Transverse colon (tissue), 4 donors: ENCODE results near the gene ATP11A. TPM values are rescaled to one million over a fixed set of nuclear protein-coding genes. Genes with fewer than 3 reads are reported as not detected.

ENCODE experiments used
- DNase-seq: peaks from one replicate; pipeline ENCODE4 v3.0.0-alpha.2; 2019
- H3K27ac ChIP-seq, 4 donors: fragments of 200-600 bp; sonication (generic); 2 replicates each; pipeline ENCODE4 v1.5.1; 2016 to 2018; ENCODE audit warnings: inconsistent platforms in 4 of 4
- H3K27me3 ChIP-seq: fragments of 200-600 bp; sonication (generic); 2 replicates; pipeline ENCODE4 v1.5.1; 2017; ENCODE audit warnings: inconsistent platforms
- H3K36me3 ChIP-seq, 4 donors: fragments of 200-600 bp; sonication (generic); 2 replicates each; pipeline ENCODE4 v1.5.1; 2017 to 2019; ENCODE audit warnings: inconsistent platforms in 4 of 4
- H3K4me1 ChIP-seq, 4 donors: fragments of 200-600 bp; sonication (generic); 2 replicates each; pipeline ENCODE4 v1.5.1; 2017 to 2020; ENCODE audit warnings: inconsistent platforms in 4 of 4
- H3K4me3 ChIP-seq, 4 donors: fragments of 200-600 bp; sonication (generic); 1 replicate in 1 of 4; 2 replicates in 3 of 4; pipeline versions ENCODE4 v1.5.1 to v1.6.1; 2017 to 2019; ENCODE audit warnings: inconsistent platforms in 4 of 4
- H3K9me3 ChIP-seq, 2 donors: fragments of 200-600 bp; sonication (generic); 2 replicates each; pipeline ENCODE4 v1.5.1; 2017 to 2019; ENCODE audit warnings: inconsistent platforms in 2 of 2
- CTCF ChIP-seq, 5 experiments: fragments of 200-600 bp in 3 of 5; fragments of 450-650 bp in 2 of 5; sonication (generic) in 3 of 5; IDR thresholded peaks; 1 replicate in 2 of 5; 2 replicates in 3 of 5; pipeline ENCODE4 v1.5.1; 2016 to 2017; ENCODE audit warnings: antibody characterized with exemption in 5 of 5, inconsistent platforms in 3 of 5, mild to moderate bottlenecking in 2 of 5, moderate library complexity in 1 of 5
- EP300 ChIP-seq: sonication (generic); formaldehyde crosslinking; IDR thresholded peaks from one replicate; pipeline ENCODE4 v1.6.1; 2017; ENCODE audit warnings: antibody characterized with exemption, low read depth
- POLR2A ChIP-seq: fragments of 450-650 bp; IDR thresholded peaks from one replicate; pipeline ENCODE4 v1.6.1; 2016; ENCODE audit warnings: antibody characterized with exemption, mild to moderate bottlenecking, moderate library complexity
- POLR2AphosphoS5 ChIP-seq, 3 donors: sonication (generic); formaldehyde crosslinking; IDR thresholded peaks; one replicate each; pipeline ENCODE4 v1.6.1; 2016; ENCODE audit warnings: antibody characterized with exemption in 3 of 3
- WGBS, 2 donors: methylation state at CpG; one replicate each; pipeline ENCODE4 v1.1.5; 2018; ENCODE audit warnings: low coverage in 1 of 2; 5-methylcytosine and 5-hydroxymethylcytosine counted together
- in situ Hi-C, 4 donors: fragments of 200-750 bp; cut with MboI; loops; one replicate each; pipeline versions ENCODE4 v1.15.0 to v1.15.1; 2017; ENCODE audit warnings: low sequenced_read_pairs in 3 of 4, low pct_ligation_motif_present in 1 of 4, low pct_unique_long_range_greater_than_20kb in 1 of 4
- intact Hi-C: fragments of 100-400 bp; cut with DNase I; formaldehyde crosslinking; loops from one replicate; pipeline ENCODE4 v1.15.1; 2023; ENCODE audit warnings: low total_unique reads
- total RNA-seq, 4 donors: library from RNA; depleted of rRNA; stranded (reverse); fragments of >200 nt; gene quantifications; one replicate each; pipeline ENCODE4 v1.1.0, GENCODE V29; 2016

ATP11A gene
- total RNA-seq, 4 donors from 2014 or later = 10.2 to 17.5 (median 13.3) TPM

DNA sequence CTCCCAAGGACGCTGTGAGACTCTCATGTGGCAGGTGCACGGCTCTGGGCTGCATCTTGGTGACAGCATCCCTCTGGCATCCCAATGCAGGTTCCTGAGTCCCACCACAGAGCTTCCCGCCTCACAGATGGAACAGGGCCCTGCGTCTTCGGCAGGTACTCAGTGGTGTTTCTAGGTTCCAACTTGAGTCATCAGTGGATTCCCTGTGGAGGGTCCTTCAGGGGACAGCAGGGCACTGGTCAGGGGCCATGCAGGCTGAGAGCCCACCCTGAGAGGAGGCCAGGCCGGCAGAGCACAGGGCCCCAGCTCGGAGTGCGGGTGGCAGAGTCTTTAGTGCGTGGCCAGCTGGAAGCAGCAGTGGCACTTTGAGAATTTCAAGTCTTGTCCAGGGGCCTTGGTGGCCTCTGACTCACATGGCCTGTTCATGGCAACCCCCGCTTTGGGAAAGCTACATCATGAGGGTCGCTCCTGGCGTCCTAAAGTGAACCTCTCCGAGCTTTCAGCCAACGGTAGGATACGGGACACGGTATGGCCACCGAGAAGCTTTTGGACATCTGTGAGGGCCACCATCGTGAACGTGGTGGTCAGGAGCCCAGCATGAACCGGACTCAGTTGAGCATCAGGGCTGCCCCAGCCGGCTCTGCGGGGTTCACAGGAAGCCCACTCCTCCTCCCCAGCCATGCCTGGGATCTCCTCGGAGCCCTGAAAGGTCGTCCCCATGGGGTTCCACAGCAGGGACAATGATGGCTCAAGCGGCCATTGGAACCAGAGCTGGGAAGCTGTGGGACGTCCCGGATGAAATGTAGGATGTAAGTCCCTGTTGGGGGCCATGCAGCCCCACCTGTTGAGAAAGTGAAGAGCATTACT, 207.1 kb downstream of the ATP11A start:
- intact Hi-C loops = no loop called here
- Histone ChIP-seq H3K4me1 (peaks cover 8 to 31% (median 28%) of the 10 kb centered on the region in 4 donors), H3K27me3 (peaks cover 24% of the 10 kb centered on the region), H3K4me3 (no peak overlapping the region), H3K27ac (no peak overlapping the region), H3K9me3 (no peaks in the 10 kb centered on the region), H3K36me3 (no peaks in the 10 kb centered on the region)
- in situ Hi-C loops = no loop called here
- TF ChIP-seq CTCF (IDR thresholded peaks at IDR 0.05) (no peak), POLR2A (no peak), EP300 (no peak), POLR2AphosphoS5 (IDR thresholded peaks at IDR 0.05) (no peak)
- 88% methylated on average over 23 of the region's 27 CpGs; no CpG with 5 or more reads in 1 of the 2 donors for WGBS, 2 donors
- DNase-seq = no peak

DNA sequence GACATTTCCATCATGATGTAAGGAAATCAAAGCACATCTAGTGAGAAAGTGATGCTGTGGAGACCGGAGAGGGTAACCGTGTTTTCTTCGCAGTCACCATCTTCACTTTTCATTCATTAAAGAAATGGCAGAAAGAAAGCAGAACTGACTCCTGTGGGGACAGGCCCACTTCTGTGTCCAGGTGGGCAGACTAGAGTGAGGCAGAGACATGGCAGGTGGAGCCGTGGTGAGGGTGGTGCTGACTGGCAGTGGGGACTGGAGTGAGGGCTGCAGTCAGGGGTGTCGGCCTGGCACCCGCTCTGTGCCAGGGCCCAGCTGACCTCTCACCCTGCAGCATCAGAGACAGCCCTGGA, 207.7 kb downstream of the ATP11A start:
- in situ Hi-C loops = no loop called here
- Histone ChIP-seq H3K9me3 (no peaks in the 10 kb centered on the region), H3K4me1 (peaks cover 8 to 30% (median 24%) of the 10 kb centered on the region in 4 donors), H3K27me3 (peaks cover 24% of the 10 kb centered on the region), H3K4me3 (no peak overlapping the region), H3K36me3 (no peaks in the 10 kb centered on the region), H3K27ac (no peak overlapping the region)
- intact Hi-C loops = no loop called here
- 80 to 86% methylated on average over 3 to 6 of the region's 6 CpGs for WGBS, 2 donors
- no peak for DNase-seq
- TF ChIP-seq POLR2A = no peak
- TF ChIP-seq EP300 = no peak

GRCh38 chr13:112897956-112898620, 208.2 kb downstream of the ATP11A start:
- no peak for DNase-seq
- Histone ChIP-seq H3K4me3 (no peak overlapping the region), H3K27me3 (peaks cover 24% of the 10 kb centered on the region), H3K36me3 (no peaks in the 10 kb centered on the region), H3K4me1 (peaks cover 8 to 25% (median 19%) of the 10 kb centered on the region in 4 donors), H3K9me3 (no peaks in the 10 kb centered on the region), H3K27ac (no peak overlapping the region)
- WGBS, 2 donors = 92% methylated on average over 39 of the region's 39 CpGs; no CpG with 5 or more reads in 1 of the 2 donors
- intact Hi-C loops (no loop called here), in situ Hi-C loops (no loop called here)
- no peak for TF ChIP-seq EP300
- TF ChIP-seq CTCF (IDR thresholded peaks at IDR 0.05) = no peak
- TF ChIP-seq POLR2AphosphoS5 (IDR thresholded peaks at IDR 0.05) = no peak
- no peak for TF ChIP-seq POLR2A

- in situ Hi-C loops (no loop called here), intact Hi-C loops (no loop called here)
- Histone ChIP-seq H3K4me3 (no peak overlapping the region), H3K27me3 (peaks cover 20% of the 10 kb centered on the region), H3K4me1 (peaks cover 8 to 18% (median 12%) of the 10 kb centered on the region in 4 donors), H3K9me3 (no peaks in the 10 kb centered on the region), H3K36me3 (no peaks in the 10 kb centered on the region), H3K27ac (no peak overlapping the region)
- no peak for TF ChIP-seq EP300
- TF ChIP-seq POLR2AphosphoS5 (IDR thresholded peaks at IDR 0.05) = no peak
- TF ChIP-seq POLR2A = no peak
- no peak for TF ChIP-seq CTCF (IDR thresholded peaks at IDR 0.05)
- DNase-seq = no peak
- WGBS, 2 donors = 88 to 100% methylated on average over 2 to 26 of the region's 26 CpGs
Observed at GRCh38 chr13:112898621-112899280, 208.9 kb downstream of the ATP11A start.
